ENCODE data around the gene CTNND2. TPM values are rescaled to one million over a fixed set of nuclear protein-coding genes. Genes with fewer than 3 reads are reported as not detected.
"Not testable (repeated sequence)": the region's sequence is repeated elsewhere in the genome, so short reads cannot be mapped to it uniquely, and the experiment has no call there.

Gene CTNND2
- total RNA-seq, 1 donor from 2014 or later: 8.0 TPM

- no peak for DNase-seq (ENCODE audit: low spot score)
Measured at GRCh38 chr5:11319836-11320580, 584.2 kb downstream of the CTNND2 start.

DNA sequence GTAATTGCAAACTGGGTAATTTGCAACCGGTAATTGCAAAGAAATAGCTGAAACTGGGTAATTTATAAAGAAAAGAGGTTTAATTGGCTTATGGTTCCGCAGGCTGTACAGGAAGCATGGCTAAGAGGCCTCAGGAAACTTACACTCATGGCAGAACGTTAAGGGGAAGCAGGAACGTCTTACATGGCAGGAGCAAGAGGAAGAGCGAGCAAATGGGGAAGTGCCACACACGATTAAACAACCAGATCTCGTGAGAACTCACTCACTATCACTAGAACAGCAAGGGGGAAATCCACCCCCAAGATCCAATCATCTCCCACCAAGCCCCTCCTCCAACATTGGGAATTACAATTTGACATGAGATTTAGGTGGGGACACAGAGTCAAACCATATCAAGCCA is 590.6 kb downstream of the CTNND2 start:
- DNase-seq (ENCODE audit: low spot score): not testable (repeated sequence)

DNA sequence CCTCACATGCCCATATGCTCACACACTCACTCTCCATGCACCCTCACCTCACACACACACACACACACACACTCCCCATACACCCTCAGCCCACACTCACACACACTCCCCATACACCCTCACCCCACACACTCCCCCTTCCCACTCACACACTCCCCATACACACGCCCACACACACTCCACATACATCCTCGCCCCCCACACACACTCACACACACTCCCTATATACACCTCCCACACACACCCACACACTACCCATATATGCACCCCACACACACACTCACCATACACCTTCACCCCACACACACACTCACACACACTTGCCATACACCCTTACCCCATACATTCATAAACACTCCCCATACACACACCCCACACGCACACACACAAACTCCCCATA is 592.5 kb downstream of the CTNND2 start:
- no peak for DNase-seq (ENCODE audit: low spot score)

DNA sequence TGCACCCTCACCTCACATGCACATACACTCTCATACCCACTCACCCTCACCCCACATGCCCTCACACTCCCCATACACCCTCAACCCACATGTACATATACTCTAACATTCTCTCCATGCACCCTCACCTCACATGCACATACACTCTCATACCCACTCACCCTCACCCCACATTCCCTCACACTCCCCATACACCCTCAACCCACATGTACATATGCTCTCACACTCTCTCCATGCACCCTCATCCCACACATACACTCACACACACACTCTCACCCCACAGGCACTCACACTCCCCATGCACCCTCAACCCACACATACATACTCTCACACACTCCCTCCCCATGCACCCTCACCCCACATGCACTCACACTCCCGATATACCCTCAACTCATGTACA is 593.0 kb downstream of the CTNND2 start:
- DNase-seq (ENCODE audit: low spot score): no peak

DNA sequence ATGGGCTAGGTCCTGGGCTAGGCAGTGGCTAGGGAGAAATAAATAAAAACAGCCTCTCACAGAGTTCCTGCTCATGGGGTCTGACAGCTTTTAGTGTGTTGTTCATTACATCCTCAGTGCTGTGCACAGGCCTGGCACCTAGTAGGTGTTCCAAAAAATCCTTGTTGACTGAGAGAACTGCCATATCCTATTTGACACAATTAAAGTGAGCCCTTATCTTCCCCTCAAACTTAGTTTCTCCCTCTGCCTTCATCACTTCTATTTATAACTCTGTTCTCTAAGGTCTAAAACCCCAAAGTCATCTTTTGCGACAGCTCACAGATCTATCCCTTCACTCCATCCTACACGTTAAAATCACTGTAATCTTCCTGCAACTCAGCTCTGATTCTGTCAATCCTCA is 594.1 kb downstream of the CTNND2 start:
- DNase-seq (ENCODE audit: low spot score): no peak

DNA sequence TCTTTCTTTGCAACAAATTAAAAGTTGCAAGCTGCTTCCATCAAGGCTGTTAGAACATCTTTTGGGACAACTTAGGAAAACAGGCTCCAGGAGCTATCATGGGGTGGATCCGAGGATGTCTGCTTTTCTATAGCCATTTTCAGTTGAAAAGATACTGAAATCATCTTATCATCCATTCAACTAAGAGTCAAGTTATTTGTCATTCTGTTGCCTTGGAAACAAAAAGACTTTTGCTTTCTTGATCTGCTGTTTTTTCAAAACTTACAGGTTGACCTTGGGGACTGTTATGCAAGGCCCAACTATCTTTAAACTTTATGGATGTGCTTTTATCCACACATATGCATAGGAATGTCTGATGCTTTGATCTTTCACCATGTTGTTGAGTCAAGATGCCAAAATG is 597.9 kb downstream of the CTNND2 start:
- no peak for DNase-seq (ENCODE audit: low spot score)

- no peak for DNase-seq (ENCODE audit: low spot score)
Measured at GRCh38 chr5:11305245-11305644, 599.0 kb downstream of the CTNND2 start.

- DNase-seq (ENCODE audit: low spot score): no peak
Measured at GRCh38 chr5:11304641-11305040, 599.6 kb downstream of the CTNND2 start.

DNA sequence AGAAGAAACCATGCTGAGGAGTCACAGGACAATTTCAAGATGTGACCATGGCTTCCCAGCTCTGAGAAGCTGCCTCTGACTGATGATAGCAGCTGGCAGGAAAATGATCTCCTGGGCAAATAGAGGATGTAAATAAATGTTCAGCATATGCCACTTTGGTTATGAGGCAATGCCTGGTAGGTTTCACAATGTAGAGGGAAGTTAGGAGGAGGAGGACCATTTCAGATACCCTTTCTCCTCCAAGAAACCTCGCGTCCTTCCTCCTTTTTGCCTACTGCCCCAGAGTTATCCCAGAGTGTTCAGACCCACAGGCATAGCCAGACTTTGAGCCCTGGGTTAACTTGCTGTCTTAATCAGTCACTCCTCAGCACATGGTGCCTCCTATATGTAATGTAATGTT is 601.6 kb downstream of the CTNND2 start:
- no peak for DNase-seq (ENCODE audit: low spot score)

GRCh38 chr5:11301171-11301570 is 603.1 kb downstream of the CTNND2 start:
- DNase-seq (ENCODE audit: low spot score): no peak

DNA sequence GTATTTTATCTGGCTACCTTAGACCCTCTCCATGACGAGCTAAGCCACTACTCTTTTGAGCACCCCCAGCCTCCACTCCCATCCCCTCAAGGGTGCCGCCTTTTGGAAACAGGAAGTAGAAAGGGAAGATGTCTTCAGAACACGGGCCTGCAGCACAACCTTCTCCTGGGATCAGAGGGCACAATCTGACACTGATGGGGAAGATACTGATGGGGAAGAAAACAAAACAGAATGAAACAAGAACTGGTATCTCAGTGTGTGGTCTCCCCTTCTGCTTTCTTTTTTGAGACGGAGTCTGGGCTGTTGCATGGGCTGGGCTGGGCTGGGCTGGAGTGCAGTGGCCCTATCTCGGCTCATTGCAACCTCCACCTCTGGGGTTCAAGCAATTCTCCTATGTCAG is 603.5 kb downstream of the CTNND2 start:
- no peak for DNase-seq (ENCODE audit: low spot score)

DNA sequence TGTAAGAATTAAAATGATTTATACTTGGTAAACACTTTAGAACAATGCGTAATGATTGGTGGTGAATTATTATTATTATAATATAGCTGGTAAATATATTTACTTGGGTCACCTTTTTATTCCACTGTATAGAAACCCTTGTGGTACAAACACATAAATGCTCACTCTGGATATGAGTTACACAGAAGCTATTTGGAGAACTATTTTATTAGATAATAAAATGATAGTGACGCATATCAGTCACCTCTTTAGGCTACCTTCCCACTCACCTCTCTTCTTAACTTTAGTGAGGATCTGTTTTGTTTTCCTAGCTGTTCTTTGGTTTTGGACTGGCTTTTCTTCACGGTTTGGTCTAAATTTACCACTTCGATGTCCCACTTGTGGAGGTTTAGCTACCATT is 605.4 kb downstream of the CTNND2 start:
- DNase-seq (ENCODE audit: low spot score): no peak

DNA sequence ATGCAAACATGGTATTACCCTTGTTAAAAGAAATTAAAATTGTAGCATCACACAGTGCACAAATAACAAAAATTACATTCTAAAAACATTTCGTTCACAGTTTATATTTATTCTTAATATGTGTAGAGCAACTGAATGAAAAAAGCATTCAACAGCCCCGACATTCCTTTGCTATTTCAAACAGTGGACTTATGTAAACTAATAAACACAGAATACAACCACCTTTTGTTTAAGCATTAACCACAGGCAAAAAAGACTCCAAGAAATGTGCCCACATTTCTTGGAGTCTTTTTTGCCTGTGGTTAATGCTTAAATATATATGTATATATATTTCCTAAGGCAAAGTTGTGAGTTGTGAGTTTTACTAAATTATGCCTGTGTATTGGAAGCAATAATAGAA is 610.7 kb downstream of the CTNND2 start:
- no peak for DNase-seq (ENCODE audit: low spot score)

DNA sequence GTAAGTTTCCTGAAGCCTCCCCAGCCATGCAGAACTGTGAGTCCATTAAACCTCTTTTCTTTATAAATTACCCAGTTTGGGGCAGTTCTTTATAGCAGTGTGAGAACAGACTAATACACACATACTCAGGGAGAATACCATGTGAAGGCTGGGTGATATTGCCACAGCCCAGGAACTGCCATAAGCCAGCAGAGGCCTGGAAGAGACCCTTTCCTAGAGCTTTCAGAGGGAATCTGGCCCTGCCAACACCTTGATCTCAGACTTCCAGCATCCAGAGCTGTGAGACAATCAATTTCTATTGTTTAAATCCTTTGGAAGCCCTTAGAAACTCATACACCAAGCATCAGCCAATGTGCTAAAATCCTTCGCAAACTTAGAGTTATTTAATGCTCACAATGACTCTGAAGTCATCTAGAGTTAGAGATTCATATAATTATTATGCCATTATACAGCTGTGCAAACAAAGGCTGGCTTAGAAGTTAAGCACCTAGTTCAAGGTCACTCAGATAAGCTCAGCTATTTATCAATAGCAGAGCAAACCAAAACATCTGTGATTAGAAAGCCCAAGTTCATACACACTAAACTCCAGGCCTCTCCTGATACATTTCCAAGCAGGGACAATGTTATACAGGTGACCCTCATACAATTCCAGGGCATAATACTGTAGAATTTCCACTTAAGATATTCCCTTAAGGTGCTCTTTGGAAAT is 611.4 kb downstream of the CTNND2 start:
- no peak for DNase-seq (ENCODE audit: low spot score)

GRCh38 chr5:11289733-11290132 is 614.5 kb downstream of the CTNND2 start:
- DNase-seq (ENCODE audit: low spot score): no peak

- no peak for DNase-seq (ENCODE audit: low spot score)
Measured at GRCh38 chr5:11289208-11289607, 615.0 kb downstream of the CTNND2 start.

DNA sequence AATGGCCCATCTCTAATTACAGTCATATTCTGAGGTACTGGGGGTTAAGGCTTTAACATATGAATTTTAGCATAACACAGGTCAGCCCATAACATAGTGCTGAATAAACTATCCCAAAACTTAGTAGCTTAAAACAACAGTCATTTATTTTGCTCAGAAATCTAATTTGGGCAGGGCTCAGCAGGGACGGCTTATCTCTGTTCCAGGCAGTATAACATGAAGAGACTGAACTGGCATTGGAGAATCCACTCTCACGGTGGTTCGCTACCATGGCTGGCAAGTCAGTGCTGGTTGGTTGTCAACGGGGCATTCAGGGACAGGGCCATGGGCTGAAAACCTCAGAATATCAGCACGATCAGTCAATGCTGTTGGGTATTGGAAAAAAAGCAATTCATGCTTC is 622.4 kb downstream of the CTNND2 start:
- DNase-seq (ENCODE audit: low spot score): no peak

DNA sequence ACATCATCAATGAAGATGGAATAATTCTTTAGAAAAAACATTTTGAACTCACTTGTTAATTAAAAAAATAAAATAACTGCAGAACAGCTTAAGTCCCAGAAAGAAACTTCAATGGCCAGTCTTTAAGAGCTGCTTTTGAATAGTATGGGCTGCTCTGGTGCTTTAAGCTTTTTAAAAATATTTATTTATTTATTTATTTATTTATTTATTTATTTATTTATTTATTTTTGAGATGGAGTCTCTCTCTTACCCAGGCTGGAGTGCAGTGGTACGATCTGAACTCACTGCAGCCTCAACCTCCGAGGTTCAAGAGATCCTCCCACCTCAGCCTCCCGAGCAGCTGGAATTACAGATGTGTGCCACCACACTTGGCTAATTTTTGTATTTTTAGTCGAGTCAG is 626.9 kb downstream of the CTNND2 start:
- DNase-seq (ENCODE audit: low spot score): no peak

DNA sequence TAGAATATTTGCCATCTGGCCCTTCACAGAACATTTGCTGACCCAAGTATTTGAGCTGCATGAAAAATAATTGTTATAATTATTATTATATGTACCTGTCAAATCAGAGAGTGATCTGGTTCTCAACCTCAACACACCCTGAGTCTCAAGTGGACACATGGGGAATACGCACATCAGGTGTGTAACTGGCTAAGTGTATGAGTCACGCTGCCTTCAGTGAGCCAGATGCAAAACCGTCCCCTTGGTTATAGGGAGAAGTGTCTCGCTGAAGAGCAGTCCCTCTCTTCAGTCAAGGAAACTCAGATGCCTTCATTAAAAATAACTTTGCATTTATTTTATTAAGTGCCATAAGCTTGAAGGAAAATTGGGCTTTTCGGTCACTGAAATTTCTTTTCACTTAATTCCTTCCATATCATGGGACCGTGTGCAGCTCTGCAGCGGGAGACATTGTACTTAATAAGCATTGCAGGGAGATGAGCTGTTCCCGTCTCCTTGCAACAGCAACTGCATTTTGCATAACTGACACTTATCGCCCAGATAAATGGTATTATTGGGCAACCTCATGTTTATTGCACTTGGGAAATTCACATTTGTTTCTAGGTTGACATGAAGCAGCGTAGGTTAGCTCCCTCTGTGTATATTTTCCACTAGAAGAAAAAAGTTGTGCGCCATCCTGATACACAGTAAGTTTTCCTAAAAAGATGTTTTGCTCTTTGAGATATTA is 630.9 kb downstream of the CTNND2 start:
- no peak for DNase-seq (ENCODE audit: low spot score)

GRCh38 chr5:11269515-11269914 is 634.7 kb downstream of the CTNND2 start:
- no peak for DNase-seq (ENCODE audit: low spot score)

- no peak for DNase-seq (ENCODE audit: low spot score)
Measured at GRCh38 chr5:11268891-11269290, 635.4 kb downstream of the CTNND2 start.

DNA sequence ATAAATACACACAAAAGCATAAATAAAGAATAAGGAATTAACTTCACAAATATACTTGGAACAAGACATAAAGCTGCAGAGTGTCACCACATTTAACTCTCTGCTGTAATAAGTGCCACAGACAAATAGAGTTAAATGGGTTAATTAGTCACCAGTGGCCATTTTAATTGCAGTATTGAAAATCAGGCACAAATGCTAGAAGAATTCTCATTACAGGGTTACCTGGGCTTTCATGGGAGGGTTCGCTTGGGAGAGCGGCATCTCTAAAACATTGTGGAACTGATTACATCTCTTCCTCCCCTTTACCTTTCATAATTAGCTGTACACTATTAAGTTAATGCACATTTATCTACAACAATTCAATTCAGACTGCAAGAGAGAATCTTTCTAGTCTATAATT is 637.9 kb downstream of the CTNND2 start:
- no peak for DNase-seq (ENCODE audit: low spot score)

GRCh38 chr5:11261241-11261640 is 643.0 kb downstream of the CTNND2 start:
- DNase-seq (ENCODE audit: low spot score): no peak

Data from ureter (tissue), 1 donor.